Stimulated activated CD4-positive, alpha-beta T cell treated with anti-CD3 and anti-CD28 coated beads, Interleukin-1b, Interleukin-23, amount 100 ng/mL, for 24 hours (primary cell): Measurements from ENCODE around the gene TPST2.

Experiments used
- DNase-seq, 4 experiments: peaks; one replicate each; pipeline ENCODE4 v3.0.0-alpha.2; 2020; ENCODE audit warnings: low read depth in 4 of 4, low spot score in 1 of 4

Gene TPST2

DNA sequence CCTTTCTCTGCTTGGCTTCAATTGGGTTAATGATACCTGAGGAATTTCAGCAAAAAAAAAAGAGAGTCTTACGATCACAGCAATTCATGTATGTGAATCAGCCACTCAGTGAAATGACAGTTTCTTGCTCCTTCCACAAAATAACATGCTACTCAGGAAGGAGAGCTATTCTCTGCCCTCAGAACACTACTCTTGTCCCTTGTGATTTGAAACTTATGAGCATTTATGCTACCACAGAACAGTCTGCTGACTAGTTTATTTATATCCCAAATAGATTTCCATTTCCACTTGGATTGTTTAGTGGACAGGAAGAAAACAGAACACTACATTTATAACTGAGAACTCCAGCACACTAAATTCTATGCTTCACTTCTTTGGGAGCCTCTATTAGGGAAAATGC, 86.2 kb downstream of the TPST2 start:
- DNase-seq, result no peak

DNA sequence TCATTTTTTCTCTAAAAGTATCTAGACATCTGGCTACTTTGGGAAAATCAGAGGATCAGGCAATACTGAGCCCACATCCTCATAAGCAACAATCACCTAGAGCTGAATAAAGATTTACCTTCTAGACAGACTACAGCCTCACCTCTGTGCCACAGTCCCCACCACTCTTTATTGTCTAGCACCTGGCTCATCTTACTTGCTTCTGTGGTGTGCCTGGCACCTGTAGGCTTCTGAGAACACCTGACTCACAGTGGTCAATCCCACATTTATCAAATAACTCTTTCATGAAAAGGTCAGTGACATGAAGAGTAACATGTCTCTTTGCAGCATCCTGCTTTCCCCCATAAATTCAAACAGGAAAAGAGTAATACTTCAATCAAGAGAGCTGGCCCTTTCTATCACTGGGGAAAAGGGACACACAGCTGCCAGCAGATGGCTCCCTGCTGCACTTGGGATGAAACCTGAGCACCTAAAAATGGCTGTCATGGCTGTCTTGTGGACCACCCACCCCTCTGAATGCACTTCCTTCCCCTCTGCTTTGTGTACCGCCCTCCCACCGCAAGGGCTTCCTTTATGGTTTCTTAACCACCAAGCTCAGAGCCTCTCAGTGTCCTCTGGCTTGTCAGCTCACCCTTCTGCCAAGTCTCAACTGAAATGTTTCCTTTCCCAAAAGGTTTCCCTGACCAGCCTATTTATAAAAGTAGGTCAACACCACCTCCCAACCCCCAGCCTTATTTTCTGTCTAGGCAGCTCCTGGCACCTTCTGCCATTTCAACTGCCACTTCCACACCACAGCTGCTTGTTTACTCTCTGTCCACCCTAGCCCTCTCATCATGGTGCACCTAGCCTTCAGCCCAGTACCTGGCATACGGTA, 87.0 kb downstream of the TPST2 start:
- peak in 1 of 4 experiments; percentile 38 for DNase-seq

DNA sequence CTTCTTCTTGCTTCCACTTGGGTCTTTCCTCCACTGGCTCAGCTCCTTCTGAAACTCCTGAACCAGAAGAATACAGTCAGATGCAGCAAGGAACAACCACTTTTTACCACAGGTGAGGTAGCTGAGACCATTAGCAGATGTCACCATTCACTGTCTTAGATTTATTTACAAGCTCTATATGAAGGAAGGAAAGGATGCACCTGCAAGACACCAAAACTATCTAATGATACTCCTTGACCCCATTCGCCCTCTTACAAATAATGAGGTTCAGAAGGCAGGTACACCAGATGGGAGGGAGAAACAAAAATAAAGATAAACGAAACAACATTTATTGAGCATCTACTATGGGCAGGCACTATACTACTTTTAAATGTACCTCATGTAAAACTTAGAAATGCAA, 87.9 kb downstream of the TPST2 start:
- DNase-seq, result no peak

DNA sequence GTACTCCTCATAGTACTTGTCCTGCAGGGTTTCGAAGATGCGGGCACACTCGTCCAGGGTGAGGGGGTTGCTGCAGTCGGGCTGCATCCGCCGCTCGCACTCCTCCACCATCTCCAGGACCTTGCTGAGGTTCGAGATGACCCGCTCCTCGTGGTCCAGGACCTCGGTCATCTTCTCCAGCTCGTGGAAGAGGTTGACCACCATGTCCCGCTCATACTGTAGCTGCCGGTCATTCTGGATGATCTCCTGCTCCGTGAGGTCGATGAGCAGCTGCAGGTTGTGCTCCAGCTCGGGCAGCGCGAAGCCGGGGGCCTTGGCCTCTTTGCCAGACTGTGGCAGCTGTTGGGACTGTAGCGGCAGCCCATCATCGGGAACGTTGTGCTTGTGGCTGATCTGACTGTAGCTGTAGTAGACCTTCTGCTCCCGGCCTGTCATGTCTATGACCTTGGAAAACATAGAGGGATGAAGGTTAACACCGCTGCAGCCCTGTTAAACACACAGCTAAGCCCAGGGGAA, 90.7 kb downstream of the TPST2 start:
- no peak for DNase-seq

DNA sequence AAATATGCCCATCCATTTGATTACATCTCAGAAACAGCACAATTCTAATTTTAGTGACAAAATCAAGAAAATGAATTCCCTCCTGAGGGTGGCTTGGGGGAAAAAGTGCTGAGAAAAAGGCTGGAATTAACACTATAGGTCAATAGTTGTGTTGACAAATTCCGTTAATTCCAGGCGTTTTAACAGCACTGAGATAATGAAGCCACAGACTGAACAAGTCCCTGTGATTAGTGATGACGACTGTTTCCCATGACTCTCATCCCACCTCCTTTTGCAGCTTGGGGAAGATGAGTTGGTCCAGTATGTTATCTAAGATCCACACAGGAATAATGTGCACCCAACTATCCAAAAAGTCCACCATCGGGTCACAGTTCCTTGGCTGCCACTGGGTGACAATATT, 93.5 kb downstream of the TPST2 start:
- no peak for DNase-seq

DNA sequence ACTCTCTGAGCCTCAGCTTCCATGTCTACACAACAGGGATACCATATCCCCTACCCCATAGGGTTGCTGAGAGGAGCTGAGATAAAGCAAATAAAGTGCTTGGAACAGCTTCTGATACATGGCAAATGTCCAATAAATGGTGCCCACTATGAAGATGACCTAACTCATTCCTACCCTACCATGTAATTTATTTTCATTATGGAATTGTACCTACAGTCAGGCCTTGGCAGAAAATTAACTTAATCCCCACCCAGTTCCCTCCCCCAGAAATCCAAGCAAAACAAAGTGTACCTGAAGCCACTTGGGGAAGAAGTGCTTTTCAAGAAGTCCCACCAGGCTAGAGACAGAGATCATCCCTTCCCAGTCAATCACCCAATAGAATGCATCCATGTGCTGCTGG, 95.4 kb downstream of the TPST2 start:
- no peak for DNase-seq

DNA sequence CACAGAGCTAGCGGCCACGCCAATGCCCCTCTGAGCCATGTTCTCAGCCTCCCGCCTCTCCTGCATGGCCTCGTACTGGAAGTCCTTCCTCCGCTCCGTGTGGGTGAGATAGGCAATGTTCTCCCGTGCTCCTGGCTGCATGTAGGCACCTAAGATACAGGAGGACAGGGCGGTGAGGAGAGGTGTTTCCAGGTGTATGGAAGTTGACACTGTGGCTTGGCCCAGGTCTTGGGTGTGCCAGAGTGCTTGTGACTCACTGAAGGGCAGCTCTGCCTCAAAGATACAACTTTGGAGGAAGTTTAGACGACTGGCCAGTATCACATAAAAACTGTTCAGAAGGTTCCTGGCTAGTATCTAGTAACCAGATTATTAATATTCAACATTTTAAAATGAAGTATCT, 97.7 kb downstream of the TPST2 start:
- DNase-seq, result no peak

DNA sequence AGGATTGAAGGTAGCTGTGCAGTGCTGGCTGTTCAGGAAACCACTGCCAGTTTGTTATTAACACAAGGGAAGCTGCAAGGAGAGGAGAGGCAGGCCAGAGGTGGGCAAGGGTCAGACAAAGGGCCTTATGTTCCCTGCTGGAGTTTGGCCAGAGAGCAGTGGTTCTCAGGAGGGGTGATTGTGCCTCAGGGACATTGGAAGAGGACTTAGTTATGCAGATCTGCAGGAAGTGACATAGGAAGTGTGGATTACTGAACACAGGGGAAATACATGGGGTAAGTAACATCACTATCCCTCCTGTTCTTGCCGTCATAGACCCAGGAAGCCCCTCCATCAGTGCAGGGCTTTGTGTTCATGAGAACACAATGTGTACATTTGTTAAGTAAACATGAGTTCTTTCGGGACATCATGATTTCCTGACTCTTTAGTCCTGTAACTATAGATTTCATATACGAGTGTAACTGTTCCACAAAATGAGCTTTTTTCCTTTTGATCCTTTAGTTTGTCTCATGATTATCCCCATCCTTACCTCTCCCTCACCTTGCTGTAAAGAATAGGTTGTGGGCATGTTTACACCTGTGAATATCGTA, 100.4 kb downstream of the TPST2 start:
- DNase-seq, result no peak

DNA sequence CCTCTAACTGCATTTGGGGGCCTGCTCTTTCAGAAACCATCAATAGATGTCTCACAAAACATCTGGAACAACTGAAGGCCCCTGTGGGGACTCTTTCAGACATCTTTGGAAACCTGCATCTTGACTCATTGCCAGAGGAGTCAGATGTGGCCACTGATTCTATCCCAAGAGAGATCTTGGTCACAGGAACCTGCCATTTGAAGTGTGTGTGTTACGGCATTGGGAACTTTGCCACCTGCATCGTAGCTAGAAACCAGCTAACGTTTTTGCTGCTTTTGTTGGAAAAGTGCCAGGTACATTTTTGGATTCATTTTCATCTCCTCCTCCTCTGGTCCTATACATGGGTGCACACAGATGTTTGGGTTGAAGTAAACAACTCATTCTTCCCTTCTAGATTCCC, 101.9 kb downstream of the TPST2 start:
- no peak for DNase-seq

DNA sequence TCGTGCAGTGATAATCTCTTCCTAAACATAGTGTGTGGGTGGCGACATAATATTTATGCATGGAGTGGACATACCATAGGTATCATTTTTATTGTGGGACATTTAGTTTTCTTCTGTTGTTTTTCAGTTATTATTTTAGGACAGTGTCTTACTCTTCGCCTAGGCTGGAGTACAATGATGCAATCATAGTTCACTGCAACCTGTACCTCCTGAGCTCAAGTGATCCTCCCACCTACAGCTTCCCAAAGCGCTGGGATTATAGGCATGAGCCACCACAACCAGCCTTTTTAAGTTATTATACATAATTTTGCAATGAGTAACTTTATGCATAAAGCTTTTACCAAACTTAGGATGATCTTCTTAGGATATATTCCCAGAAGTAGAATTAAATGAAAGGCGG, 103.5 kb downstream of the TPST2 start:
- DNase-seq, result no peak

DNA sequence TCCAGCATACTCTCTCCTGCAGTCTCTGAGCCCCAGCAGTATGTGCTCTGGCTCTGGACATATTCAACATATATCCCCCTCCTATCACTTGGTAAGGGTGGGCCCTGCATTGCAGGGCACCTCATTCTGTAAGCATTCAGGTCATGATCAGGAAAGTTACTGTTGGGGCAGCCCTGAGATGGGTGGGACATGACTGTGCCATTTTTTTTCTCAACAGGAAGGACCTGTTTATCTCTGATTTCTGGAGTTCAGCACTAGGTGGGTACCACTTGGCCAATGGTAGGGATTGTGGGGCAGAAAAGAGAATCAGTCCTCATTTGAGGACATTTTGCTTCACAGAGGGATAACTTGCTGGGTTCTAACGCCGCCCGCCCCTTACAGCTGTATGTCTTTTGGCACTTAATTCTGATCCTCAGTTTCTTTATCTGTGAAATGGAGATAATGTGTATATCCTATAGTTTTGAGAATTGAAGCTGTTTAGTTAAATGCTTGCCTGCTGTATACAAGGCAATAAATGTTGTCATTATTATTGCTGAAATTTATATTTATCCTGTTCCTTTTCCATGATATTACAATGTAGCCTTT, 104.0 kb downstream of the TPST2 start:
- no peak for DNase-seq

DNA sequence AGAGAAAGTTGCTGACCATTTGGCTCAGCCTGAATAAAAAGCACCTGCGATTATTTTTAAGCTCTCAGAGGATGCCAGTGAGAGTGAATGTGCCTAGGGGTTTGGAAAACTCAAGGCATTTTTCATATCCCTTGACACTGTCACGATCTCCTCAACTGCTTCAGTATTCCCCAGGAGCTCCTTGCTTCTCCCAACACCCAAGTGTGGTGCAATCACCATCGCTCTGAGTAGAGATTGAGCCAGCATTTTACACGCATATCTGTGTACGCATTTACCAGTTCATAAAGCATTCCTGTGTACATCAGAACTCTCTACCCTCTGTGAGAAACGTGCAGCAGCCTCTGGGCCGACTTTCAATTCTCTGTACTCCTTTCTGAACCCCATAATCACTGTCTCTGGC, 104.9 kb downstream of the TPST2 start:
- DNase-seq, result no peak

DNA sequence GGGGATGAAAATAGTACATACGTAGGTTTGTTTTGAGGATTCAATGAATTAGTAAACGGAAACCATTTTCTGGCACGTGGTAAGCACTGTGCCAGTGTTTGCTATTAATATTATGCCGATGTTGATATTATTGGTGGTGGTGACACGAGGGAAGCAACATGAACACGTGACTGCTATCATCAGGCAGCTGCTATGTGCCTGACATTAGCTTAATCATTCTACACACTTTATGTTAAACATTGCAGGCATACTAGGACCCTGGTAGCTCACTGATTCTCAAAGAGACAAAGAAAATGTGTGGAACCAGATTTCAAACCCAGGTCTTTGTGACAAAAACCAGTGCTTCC, 105.6 kb downstream of the TPST2 start:
- no peak for DNase-seq

DNA sequence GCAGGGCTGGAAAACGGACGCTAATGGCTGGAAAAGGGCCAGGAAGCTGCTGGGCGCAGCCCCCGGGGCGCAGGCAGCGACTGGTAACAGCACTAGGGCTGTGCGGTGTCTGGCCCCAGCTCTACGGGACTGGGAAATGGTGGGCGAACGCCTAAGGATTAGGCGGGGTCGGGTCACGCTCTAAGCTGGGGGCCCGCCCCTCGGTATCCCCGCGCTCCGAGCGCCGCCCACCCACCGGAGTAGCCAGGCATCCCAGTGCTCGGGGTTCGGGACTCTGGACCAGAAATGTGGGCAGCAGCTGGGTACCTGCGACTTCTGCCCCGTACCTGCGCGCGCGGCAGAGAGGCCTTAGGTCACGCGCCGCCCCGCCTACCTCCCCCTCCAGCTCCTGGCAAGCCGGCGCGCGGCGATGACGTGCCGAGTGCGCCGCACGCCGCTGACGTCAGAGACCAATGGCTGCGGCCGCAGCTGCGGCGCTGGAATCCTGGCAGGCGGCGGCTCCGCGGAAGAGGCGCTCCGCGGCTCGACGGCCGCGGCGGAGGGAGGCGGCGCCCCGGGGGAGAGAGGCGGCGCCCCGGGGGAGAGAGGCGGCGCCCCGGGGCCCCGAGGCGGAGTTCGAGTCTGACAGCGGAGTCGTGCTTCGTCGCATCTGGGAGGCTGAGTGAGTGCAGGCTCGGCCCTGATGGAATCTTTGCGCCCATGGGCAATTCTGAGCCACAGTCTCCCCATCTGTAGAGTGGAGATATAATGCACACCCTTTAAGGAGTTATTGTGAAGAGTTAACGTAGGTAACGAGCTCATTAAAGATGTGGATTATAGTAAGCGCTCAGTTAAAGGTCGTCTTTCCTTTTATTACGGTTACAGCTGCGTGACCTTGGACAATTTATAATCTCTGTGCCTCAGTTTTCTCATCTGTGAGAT, 106.2 kb downstream of the TPST2 start, which contains the start of the genes HPS4 and SRRD:
Gene HPS4 (minus strand): TSS at position 345 of the 921 bp plus-strand sequence. CDS start 2,021 bp downstream, outside the sequence.
Gene SRRD (plus strand): TSS at position 439 of the 921 bp plus-strand sequence. CDS start 14 bp downstream, at position 453.
- peak; percentile 74 to 87 (median 84) for DNase-seq

DNA sequence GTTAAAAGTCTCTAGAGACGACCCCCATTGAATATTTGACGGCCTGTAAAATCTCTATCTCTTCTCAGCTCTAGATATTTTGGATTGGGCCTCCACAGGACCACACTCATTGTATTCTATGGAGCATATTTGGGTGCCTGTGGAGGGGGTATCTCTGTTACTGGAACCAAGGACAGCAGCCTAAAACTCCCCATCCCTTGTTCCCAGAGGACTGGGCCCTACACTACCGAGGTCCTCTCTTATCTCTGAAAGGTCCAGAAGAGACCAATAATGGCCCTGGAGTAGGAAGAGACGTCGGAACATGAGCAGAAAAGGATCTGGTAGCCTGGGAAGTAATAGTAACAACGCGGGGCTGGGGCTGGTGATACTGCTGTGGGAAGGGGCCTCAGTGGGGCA, 106.9 kb downstream of the TPST2 start:
- no peak for DNase-seq

DNA sequence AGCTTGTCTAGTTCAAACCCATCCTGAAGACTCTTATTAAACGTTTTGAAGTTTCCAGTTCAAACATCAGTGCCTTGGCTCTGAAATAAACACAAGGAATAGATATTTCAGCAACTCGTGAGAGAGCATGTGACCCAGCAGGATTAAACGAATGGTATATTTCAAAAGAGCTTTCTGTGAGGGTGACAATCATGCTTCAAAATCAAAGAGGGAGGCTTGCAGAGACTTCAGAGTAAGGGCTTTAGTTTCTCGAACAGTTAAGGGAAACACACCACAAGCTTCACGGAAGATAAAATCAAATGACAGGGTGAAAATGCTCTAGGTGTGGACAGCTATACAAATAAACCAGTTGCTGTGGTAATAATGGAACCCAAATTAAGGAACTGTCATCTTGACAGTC, 107.8 kb downstream of the TPST2 start:
- no peak for DNase-seq

DNA sequence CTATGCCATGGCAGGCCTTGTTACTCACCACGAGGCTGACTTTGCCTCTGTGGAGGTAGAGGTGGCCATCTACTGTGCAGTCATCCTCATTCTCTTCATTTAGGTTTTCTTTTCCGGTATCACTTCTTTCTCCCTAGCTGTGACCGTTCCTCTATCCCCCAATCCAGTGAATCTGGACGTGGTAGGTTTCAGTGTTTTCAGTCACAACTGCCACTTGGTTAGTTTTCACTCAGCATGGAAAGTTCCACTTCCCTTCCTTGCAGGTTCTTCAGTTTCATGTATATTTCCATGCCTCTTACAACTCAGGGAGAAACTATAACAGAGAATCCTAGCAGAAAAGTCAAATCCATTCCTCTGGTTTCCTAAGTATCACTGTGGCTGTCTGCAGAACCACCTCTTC, 108.2 kb downstream of the TPST2 start:
- DNase-seq, result no peak

DNA sequence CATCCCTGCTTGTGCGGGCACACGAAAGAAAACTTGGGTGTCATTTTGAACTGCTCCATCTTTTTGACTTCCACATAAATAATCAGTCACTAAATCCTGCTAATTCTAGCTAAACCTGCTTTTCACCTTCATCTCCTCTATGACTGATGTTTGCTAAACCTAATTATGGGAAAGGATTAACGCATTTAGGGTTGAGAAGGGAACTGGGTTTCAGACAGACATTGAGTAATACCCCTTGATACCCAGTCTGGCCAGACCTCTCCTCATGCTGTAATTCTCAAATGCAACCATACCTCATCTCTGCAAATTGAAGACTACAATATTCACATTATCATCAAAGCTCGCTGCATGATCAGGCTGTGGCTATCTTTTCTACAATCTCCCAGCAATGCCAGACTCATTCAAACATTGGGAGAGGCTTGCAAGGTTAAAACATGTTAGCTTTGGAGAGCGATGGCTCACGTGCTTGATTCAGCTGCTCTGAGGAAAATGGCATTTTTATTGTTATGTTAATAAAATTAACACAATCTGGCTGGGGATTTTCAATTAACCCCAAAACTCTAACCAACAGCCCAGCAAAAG, 108.7 kb downstream of the TPST2 start:
- no peak for DNase-seq

DNA sequence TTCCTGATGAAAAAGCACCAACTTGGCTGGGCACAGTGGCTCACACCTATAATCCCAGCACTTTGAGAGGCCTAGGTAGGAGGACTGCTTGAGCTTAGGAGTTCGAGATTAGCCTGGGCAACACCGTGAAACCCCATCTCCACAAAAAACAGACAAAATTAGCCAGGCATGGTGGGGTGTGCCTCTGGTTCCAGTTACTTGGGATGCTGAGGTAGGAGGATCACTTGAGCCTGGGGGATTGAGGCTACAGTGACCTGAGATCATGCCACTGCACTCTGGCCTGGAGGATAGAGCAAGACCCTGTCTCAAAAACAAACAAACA, 109.4 kb downstream of the TPST2 start:
- DNase-seq, result no peak

DNA sequence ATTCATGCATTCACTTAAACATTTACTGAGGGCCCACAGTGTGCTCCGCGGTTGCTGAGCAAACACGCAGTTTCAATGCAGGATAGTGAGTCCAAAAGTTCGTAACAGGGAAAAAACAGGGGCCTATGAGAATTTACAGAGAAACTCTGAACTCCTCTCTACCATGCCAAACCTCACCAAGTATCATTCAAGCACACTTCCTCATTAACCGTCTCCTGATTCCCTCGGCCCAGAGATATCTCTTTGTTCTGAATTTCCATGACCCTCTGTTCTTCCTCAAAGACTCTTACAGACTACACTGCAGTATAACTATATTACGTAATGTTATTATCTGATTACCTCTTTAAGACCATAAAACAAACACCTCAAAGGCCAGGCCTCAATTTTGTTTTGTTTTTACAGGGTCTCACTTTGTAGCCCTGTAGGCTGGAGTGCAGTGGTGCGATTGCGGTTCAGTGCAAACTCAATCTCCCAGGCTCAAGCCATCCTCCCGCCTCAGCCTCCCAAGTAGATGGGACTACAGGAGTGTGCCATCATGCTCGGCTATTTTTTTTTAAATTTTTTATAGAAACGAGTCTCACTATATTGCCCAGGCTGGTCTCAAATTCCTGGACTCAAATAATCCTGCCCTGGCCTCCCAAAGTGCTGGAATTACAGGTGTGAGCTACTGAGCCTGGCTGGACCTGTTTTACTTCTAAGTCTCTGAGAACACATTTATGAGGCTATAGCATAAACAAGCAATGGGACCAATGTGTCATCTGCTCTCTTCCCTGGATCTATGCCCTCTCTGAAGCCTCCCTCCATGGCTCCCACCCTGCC, 109.9 kb downstream of the TPST2 start:
- no peak for DNase-seq
